ENCODE data around the gene GSX2. TPM values are rescaled to one million over a fixed set of nuclear protein-coding genes. Genes with fewer than 3 reads are reported as not detected.

Gene GSX2
- total and polyA plus RNA-seq, 10 of the 15 experiments (the other 5 are each of a cell fraction or from before 2014, with no cell fraction given), result 0.04 to 0.58 (median 0.50) TPM; not detected in 5

DNA sequence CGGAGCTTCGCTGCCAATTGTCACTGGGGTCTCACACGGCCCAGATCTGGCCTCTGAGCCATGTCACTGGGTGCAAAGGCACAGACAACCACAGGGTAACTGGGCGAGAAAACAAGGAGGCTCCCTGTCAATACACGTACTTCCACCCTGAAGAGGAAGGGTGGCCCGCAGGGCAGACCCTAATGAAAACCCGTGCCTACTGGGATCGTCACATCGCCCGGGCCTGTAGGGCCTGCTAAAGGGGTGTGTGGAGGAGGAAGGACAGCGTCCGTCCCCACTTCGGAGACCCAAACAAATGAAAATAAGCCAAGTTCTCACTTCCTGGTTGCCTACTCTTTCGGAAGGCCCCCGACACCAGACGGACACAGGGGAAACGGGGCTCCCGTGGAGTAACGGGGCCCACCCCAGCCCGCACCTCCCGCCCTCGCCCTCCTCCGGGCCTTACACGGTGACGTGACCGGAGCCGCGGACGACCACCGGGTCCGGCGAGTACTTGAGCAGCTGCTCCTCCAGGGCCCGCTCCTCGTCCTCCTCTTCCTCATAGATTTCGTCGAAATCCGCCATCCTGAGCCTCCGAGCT, 36.1 kb upstream of the GSX2 start (continued):
- peak in 1 of 2 experiments; percentile 16; a peak in 1 of 4 replicates for TF ChIP-seq BHLHE40 (IDR thresholded peaks at IDR 0.05; ENCODE audit: borderline replicate concordance in 1 of 2, low read depth in 2 of 2, low read length in 1 of 2)
- TF ChIP-seq, protein P1, sequence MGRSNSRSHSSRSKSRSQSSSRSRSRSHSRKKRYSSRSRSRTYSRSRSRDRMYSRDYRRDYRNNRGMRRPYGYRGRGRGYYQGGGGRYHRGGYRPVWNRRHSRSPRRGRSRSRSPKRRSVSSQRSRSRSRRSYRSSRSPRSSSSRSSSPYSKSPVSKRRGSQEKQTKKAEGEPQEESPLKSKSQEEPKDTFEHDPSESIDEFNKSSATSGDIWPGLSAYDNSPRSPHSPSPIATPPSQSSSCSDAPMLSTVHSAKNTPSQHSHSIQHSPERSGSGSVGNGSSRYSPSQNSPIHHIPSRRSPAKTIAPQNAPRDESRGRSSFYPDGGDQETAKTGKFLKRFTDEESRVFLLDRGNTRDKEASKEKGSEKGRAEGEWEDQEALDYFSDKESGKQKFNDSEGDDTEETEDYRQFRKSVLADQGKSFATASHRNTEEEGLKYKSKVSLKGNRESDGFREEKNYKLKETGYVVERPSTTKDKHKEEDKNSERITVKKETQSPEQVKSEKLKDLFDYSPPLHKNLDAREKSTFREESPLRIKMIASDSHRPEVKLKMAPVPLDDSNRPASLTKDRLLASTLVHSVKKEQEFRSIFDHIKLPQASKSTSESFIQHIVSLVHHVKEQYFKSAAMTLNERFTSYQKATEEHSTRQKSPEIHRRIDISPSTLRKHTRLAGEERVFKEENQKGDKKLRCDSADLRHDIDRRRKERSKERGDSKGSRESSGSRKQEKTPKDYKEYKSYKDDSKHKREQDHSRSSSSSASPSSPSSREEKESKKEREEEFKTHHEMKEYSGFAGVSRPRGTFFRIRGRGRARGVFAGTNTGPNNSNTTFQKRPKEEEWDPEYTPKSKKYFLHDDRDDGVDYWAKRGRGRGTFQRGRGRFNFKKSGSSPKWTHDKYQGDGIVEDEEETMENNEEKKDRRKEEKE (IDR thresholded peaks at IDR 0.05), result no peak
- TF ChIP-seq, protein P2, sequence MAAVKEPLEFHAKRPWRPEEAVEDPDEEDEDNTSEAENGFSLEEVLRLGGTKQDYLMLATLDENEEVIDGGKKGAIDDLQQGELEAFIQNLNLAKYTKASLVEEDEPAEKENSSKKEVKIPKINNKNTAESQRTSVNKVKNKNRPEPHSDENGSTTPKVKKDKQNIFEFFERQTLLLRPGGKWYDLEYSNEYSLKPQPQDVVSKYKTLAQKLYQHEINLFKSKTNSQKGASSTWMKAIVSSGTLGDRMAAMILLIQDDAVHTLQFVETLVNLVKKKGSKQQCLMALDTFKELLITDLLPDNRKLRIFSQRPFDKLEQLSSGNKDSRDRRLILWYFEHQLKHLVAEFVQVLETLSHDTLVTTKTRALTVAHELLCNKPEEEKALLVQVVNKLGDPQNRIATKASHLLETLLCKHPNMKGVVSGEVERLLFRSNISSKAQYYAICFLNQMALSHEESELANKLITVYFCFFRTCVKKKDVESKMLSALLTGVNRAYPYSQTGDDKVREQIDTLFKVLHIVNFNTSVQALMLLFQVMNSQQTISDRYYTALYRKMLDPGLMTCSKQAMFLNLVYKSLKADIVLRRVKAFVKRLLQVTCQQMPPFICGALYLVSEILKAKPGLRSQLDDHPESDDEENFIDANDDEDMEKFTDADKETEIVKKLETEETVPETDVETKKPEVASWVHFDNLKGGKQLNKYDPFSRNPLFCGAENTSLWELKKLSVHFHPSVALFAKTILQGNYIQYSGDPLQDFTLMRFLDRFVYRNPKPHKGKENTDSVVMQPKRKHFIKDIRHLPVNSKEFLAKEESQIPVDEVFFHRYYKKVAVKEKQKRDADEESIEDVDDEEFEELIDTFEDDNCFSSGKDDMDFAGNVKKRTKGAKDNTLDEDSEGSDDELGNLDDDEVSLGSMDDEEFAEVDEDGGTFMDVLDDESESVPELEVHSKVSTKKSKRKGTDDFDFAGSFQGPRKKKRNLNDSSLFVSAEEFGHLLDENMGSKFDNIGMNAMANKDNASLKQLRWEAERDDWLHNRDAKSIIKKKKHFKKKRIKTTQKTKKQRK (IDR thresholded peaks at IDR 0.05; ENCODE audit: low read depth, low read length), result no peak
- TF ChIP-seq TAF1 (IDR thresholded peaks at IDR 0.05; ENCODE audit: borderline replicate concordance, low read depth, low read length), result peak; percentile 59; the same call in 1 of the 2 replicates
- TF ChIP-seq, protein P3, sequence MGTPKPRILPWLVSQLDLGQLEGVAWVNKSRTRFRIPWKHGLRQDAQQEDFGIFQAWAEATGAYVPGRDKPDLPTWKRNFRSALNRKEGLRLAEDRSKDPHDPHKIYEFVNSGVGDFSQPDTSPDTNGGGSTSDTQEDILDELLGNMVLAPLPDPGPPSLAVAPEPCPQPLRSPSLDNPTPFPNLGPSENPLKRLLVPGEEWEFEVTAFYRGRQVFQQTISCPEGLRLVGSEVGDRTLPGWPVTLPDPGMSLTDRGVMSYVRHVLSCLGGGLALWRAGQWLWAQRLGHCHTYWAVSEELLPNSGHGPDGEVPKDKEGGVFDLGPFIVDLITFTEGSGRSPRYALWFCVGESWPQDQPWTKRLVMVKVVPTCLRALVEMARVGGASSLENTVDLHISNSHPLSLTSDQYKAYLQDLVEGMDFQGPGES (IDR thresholded peaks at IDR 0.05), result no peak
- TF ChIP-seq, protein P4, sequence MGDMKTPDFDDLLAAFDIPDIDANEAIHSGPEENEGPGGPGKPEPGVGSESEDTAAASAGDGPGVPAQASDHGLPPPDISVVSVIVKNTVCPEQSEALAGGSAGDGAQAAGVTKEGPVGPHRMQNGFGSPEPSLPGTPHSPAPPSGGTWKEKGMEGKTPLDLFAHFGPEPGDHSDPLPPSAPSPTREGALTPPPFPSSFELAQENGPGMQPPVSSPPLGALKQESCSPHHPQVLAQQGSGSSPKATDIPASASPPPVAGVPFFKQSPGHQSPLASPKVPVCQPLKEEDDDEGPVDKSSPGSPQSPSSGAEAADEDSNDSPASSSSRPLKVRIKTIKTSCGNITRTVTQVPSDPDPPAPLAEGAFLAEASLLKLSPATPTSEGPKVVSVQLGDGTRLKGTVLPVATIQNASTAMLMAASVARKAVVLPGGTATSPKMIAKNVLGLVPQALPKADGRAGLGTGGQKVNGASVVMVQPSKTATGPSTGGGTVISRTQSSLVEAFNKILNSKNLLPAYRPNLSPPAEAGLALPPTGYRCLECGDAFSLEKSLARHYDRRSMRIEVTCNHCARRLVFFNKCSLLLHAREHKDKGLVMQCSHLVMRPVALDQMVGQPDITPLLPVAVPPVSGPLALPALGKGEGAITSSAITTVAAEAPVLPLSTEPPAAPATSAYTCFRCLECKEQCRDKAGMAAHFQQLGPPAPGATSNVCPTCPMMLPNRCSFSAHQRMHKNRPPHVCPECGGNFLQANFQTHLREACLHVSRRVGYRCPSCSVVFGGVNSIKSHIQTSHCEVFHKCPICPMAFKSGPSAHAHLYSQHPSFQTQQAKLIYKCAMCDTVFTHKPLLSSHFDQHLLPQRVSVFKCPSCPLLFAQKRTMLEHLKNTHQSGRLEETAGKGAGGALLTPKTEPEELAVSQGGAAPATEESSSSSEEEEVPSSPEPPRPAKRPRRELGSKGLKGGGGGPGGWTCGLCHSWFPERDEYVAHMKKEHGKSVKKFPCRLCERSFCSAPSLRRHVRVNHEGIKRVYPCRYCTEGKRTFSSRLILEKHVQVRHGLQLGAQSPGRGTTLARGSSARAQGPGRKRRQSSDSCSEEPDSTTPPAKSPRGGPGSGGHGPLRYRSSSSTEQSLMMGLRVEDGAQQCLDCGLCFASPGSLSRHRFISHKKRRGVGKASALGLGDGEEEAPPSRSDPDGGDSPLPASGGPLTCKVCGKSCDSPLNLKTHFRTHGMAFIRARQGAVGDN (IDR thresholded peaks at IDR 0.05), result no peak
- TF ChIP-seq, protein P5, sequence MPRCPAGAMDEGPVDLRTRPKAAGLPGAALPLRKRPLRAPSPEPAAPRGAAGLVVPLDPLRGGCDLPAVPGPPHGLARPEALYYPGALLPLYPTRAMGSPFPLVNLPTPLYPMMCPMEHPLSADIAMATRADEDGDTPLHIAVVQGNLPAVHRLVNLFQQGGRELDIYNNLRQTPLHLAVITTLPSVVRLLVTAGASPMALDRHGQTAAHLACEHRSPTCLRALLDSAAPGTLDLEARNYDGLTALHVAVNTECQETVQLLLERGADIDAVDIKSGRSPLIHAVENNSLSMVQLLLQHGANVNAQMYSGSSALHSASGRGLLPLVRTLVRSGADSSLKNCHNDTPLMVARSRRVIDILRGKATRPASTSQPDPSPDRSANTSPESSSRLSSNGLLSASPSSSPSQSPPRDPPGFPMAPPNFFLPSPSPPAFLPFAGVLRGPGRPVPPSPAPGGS (IDR thresholded peaks at IDR 0.05; ENCODE audit: borderline replicate concordance, insufficient read depth, low read depth, low read length, poor library complexity, severe bottlenecking), result no peak
- TF ChIP-seq SMAD5 (IDR thresholded peaks at IDR 0.05; ENCODE audit: low read depth), result no peak
- no peak for TF ChIP-seq CBX5 (IDR thresholded peaks at IDR 0.05; ENCODE audit: low read depth)
